Measurements from ENCODE around the gene SLC24A3.

The SLC24A3 gene

GRCh38 chr20:19271879-19272651 lies 59.6 kb downstream of the SLC24A3 start:
- Histone ChIP-seq H3K36me3 (ENCODE audit: insufficient read depth, low read length) (0 out of 2 replicates have a peak, but pooled peaks cover 4% of the 10 kb centered on the region), H3K9me3 (ENCODE audit: low read depth, low read length) (no peaks in the 10 kb centered on the region), H3K27ac (no peak overlapping the region), H3K4me3 (no peak overlapping the region), H3K9ac (ENCODE audit: insufficient read length) (no peak overlapping the region)
- no peak for TF ChIP-seq FOXP2 (optimal IDR thresholded peaks at IDR 0.05; ENCODE audit: control extremely low read depth, extremely low read length, insufficient read depth)
- TF ChIP-seq POLR2AphosphoS5 (IDR thresholded peaks at IDR 0.05; ENCODE audit: borderline replicate concordance, low read depth, low read length), result no peak
- TF ChIP-seq EZH2 (IDR thresholded peaks at IDR 0.05), result no peak
- DNase-seq (ENCODE audit: low read depth, low spot score), result no peak

GRCh38 chr20:19272976-19273654 lies 60.7 kb downstream of the SLC24A3 start:
- no peak overlapping the region for H3K4me3 ChIP-seq
- H3K27ac ChIP-seq, result no peak overlapping the region
- H3K9ac ChIP-seq (ENCODE audit: insufficient read length), result no peak overlapping the region
- TF ChIP-seq POLR2AphosphoS5 (IDR thresholded peaks at IDR 0.05; ENCODE audit: borderline replicate concordance, low read depth, low read length), result no peak
- no peak for TF ChIP-seq FOXP2 (optimal IDR thresholded peaks at IDR 0.05; ENCODE audit: control extremely low read depth, extremely low read length, insufficient read depth)
- TF ChIP-seq EZH2 (IDR thresholded peaks at IDR 0.05), result no peak
- H3K36me3 ChIP-seq (ENCODE audit: insufficient read depth, low read length), result 0 out of 2 replicates have a peak, but pooled peaks cover 4% of the 10 kb centered on the region
- DNase-seq (ENCODE audit: low read depth, low spot score), result no peak
- no peaks in the 10 kb centered on the region for H3K9me3 ChIP-seq (ENCODE audit: low read depth, low read length)

- Histone ChIP-seq H3K9ac (ENCODE audit: insufficient read length) (no peak overlapping the region), H3K4me3 (no peak overlapping the region), H3K27ac (no peak overlapping the region), H3K36me3 (ENCODE audit: insufficient read depth, low read length) (0 out of 2 replicates have a peak, but pooled peaks cover 4% of the 10 kb centered on the region), H3K9me3 (ENCODE audit: low read depth, low read length) (no peaks in the 10 kb centered on the region)
- TF ChIP-seq FOXP2 (optimal IDR thresholded peaks at IDR 0.05; ENCODE audit: control extremely low read depth, extremely low read length, insufficient read depth) (no peak), EZH2 (IDR thresholded peaks at IDR 0.05) (no peak), POLR2AphosphoS5 (IDR thresholded peaks at IDR 0.05; ENCODE audit: borderline replicate concordance, low read depth, low read length) (no peak)
- no peak for DNase-seq (ENCODE audit: low read depth, low spot score)
Observed at GRCh38 chr20:19274001-19274400, 61.6 kb downstream of the SLC24A3 start.

GRCh38 chr20:19274412-19275015 lies 62.1 kb downstream of the SLC24A3 start:
- Histone ChIP-seq H3K9ac (ENCODE audit: insufficient read length) (no peak overlapping the region), H3K27ac (no peak overlapping the region), H3K4me3 (no peak overlapping the region), H3K36me3 (ENCODE audit: insufficient read depth, low read length) (0 out of 2 replicates have a peak, but pooled peaks cover 4% of the 10 kb centered on the region), H3K9me3 (ENCODE audit: low read depth, low read length) (no peaks in the 10 kb centered on the region)
- no peak for TF ChIP-seq POLR2AphosphoS5 (IDR thresholded peaks at IDR 0.05; ENCODE audit: borderline replicate concordance, low read depth, low read length)
- no peak for TF ChIP-seq FOXP2 (optimal IDR thresholded peaks at IDR 0.05; ENCODE audit: control extremely low read depth, extremely low read length, insufficient read depth)
- TF ChIP-seq EZH2 (IDR thresholded peaks at IDR 0.05), result no peak
- no peak for DNase-seq (ENCODE audit: low read depth, low spot score)

- H3K9me3 ChIP-seq (ENCODE audit: low read depth, low read length), result no peaks in the 10 kb centered on the region
- no peak overlapping the region for H3K4me3 ChIP-seq
- no peak for DNase-seq (ENCODE audit: low read depth, low spot score)
- H3K27ac ChIP-seq, result no peak overlapping the region
- H3K9ac ChIP-seq (ENCODE audit: insufficient read length), result no peak overlapping the region
- TF ChIP-seq FOXP2 (optimal IDR thresholded peaks at IDR 0.05; ENCODE audit: control extremely low read depth, extremely low read length, insufficient read depth) (no peak), EZH2 (IDR thresholded peaks at IDR 0.05) (no peak), POLR2AphosphoS5 (IDR thresholded peaks at IDR 0.05; ENCODE audit: borderline replicate concordance, low read depth, low read length) (no peak)
- H3K36me3 ChIP-seq (ENCODE audit: insufficient read depth, low read length), result 0 out of 2 replicates have a peak, but pooled peaks cover under 1% of the 10 kb centered on the region
Observed at GRCh38 chr20:19275038-19275629, 62.7 kb downstream of the SLC24A3 start.

- no peaks in the 10 kb centered on the region for H3K9me3 ChIP-seq (ENCODE audit: low read depth, low read length)
- H3K9ac ChIP-seq (ENCODE audit: insufficient read length), result no peak overlapping the region
- no peaks in the 10 kb centered on the region; the same call in 1 of the 2 replicates for H3K36me3 ChIP-seq (ENCODE audit: insufficient read depth, low read length)
- no peak overlapping the region for H3K4me3 ChIP-seq
- H3K27ac ChIP-seq, result no peak overlapping the region
- TF ChIP-seq EZH2 (IDR thresholded peaks at IDR 0.05) (no peak), FOXP2 (optimal IDR thresholded peaks at IDR 0.05; ENCODE audit: control extremely low read depth, extremely low read length, insufficient read depth) (peak; percentile 54)
- no peak for DNase-seq (ENCODE audit: low read depth, low spot score)
Observed at GRCh38 chr20:19275630-19276071, 63.2 kb downstream of the SLC24A3 start.

GRCh38 chr20:19277381-19277780 lies 64.9 kb downstream of the SLC24A3 start:
- TF ChIP-seq POLR2AphosphoS5 (IDR thresholded peaks at IDR 0.05; ENCODE audit: borderline replicate concordance, low read depth, low read length) (no peak), EZH2 (IDR thresholded peaks at IDR 0.05) (no peak), FOXP2 (optimal IDR thresholded peaks at IDR 0.05; ENCODE audit: control extremely low read depth, extremely low read length, insufficient read depth) (no peak)
- Histone ChIP-seq H3K27ac (peak overlapping the region; percentile 30; the same call in 1 of the 2 replicates), H3K9me3 (ENCODE audit: low read depth, low read length) (no peaks in the 10 kb centered on the region), H3K9ac (ENCODE audit: insufficient read length) (no peak overlapping the region), H3K4me3 (no peak overlapping the region), H3K36me3 (ENCODE audit: insufficient read depth, low read length) (peaks cover 14% of the 10 kb centered on the region)
- DNase-seq (ENCODE audit: low read depth, low spot score), result no peak
